ENCODE data around the gene CLEC5A. TPM values are rescaled to one million over a fixed set of nuclear protein-coding genes. Genes with fewer than 3 reads are reported as not detected.

Gene CLEC5A
- total and polyA plus RNA-seq, 7 donors, result 0.03 to 1.8 (median 0.60) TPM; not detected in 2

DNA sequence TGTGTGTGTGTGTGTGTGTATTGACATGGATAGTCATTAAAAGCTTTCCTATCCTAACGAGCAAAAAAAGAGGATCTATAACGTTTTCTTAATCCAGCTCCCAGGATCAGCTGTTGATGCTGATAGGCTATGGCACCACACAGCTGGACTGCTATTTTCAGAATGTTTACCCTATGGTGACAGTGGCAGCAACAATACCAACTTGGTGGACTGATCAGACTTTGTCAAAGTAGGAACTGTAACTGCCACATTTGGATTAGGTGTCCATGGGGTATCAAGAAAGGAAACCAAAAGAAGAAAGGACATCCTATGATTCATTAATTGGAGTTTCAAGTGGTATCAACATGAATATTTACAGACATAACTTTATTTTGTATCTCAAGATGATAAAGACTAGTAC lies 2.7 kb upstream of the CLEC5A start:
- no peak for DNase-seq
- intact Hi-C loops (cut with DNase I), result no loop called here
- no peaks in the 10 kb centered on the region for H3K27me3 ChIP-seq
- H3K9me3 ChIP-seq, result no peaks in the 10 kb centered on the region
- WGBS, 2 donors, result 38 to 55% methylated on average over 2 of the region's 2 CpGs
- H3K36me3 ChIP-seq, result no peaks in the 10 kb centered on the region
- no peak overlapping the region for H3K27ac ChIP-seq
- TF ChIP-seq, protein P1, sequence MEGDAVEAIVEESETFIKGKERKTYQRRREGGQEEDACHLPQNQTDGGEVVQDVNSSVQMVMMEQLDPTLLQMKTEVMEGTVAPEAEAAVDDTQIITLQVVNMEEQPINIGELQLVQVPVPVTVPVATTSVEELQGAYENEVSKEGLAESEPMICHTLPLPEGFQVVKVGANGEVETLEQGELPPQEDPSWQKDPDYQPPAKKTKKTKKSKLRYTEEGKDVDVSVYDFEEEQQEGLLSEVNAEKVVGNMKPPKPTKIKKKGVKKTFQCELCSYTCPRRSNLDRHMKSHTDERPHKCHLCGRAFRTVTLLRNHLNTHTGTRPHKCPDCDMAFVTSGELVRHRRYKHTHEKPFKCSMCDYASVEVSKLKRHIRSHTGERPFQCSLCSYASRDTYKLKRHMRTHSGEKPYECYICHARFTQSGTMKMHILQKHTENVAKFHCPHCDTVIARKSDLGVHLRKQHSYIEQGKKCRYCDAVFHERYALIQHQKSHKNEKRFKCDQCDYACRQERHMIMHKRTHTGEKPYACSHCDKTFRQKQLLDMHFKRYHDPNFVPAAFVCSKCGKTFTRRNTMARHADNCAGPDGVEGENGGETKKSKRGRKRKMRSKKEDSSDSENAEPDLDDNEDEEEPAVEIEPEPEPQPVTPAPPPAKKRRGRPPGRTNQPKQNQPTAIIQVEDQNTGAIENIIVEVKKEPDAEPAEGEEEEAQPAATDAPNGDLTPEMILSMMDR (IDR thresholded peaks at IDR 0.05), result no peak
- TF ChIP-seq POLR2A (IDR thresholded peaks at IDR 0.05) (no peak), EP300 (IDR thresholded peaks at IDR 0.05) (no peak), POLR2AphosphoS5 (IDR thresholded peaks at IDR 0.05) (no peak)
- no peak overlapping the region for H3K4me3 ChIP-seq
- H3K4me1 ChIP-seq, result no peaks in the 10 kb centered on the region

DNA sequence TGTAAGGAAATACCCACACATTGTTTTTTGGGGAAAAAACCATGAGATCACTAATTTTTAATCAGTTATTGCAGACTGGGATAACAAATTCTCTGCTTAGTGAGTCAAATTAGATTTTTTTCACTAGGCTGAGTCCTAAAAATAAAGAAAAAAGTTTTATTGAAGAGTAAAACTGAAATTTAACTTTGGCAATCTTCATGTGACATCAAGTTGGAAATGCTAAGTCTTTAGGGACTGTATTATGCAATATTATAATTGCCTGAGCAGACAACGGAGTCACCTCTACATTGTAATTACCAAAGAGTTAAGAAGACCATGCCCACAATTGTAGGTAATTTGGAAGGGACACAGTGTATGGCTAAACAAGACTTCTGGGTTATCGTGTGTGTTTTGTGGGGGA lies 2.2 kb upstream of the CLEC5A start:
- Histone ChIP-seq H3K4me1 (no peaks in the 10 kb centered on the region), H3K27ac (no peak overlapping the region), H3K36me3 (no peaks in the 10 kb centered on the region), H3K4me3 (no peak overlapping the region), H3K9me3 (no peaks in the 10 kb centered on the region), H3K27me3 (no peaks in the 10 kb centered on the region)
- 77 to 85% methylated on average over 2 of the region's 2 CpGs for whole genome bisulfite sequencing, 2 donors
- DNase-seq, result no peak
- intact Hi-C loops (cut with DNase I), result no loop called here
- TF ChIP-seq, protein P1 (IDR thresholded peaks at IDR 0.05), result no peak
- TF ChIP-seq EP300 (IDR thresholded peaks at IDR 0.05), result no peak
- no peak for TF ChIP-seq POLR2A (IDR thresholded peaks at IDR 0.05)
- no peak for TF ChIP-seq POLR2AphosphoS5 (IDR thresholded peaks at IDR 0.05)

DNA sequence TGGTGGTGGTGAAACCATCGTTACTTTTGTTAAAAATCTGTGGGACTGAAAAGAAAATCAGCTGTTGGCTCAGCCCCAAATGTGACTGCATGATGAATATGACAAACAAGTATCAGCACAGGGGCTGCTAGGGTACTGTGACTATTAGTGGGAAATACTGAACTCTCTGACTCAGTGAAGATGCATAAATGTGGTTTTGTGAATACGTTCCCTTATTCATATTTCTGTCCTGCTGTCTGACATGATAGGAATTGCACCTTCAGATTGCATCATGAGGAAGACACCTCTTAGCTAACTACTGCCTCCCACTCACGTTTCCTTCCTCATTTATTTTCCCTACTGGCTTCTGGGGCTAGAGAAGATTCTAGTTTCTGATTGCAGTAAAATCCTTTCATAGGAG lies 1.4 kb downstream of the CLEC5A start:
- Histone ChIP-seq H3K4me1 (no peaks in the 10 kb centered on the region), H3K9me3 (peaks cover 0 to 6% (median 0%) of the 10 kb centered on the region in 4 donors), H3K4me3 (no peak overlapping the region), H3K27me3 (no peaks in the 10 kb centered on the region), H3K36me3 (no peaks in the 10 kb centered on the region), H3K27ac (no peak overlapping the region)
- 51 to 67% methylated on average over 3 of the region's 3 CpGs for WGBS, 2 donors
- intact Hi-C loops (cut with DNase I), result no loop called here
- TF ChIP-seq, protein P1 (IDR thresholded peaks at IDR 0.05), result no peak
- TF ChIP-seq POLR2A (IDR thresholded peaks at IDR 0.05), result no peak
- no peak for TF ChIP-seq EP300 (IDR thresholded peaks at IDR 0.05)
- no peak for TF ChIP-seq POLR2AphosphoS5 (IDR thresholded peaks at IDR 0.05)
- no peak for DNase-seq

DNA sequence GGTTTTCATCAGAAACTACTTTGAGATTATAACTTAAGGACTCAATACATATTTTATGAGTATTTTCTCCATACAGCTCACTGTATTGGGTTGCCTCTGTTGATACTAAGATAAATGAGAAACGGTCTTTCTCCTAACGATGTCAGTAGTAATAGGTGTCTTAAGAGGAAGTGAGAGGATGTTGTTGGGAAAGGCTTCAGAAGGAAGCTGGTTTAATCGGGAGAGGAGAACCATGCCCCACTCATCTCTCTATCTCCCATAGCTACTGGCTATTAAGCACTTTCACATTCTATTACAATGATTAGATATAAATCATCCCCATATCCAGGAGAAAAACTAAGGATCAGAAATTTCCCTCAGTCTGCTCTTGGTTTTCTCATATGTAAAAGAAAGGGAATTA lies 2.0 kb downstream of the CLEC5A start:
- H3K36me3 ChIP-seq, result no peaks in the 10 kb centered on the region
- peaks cover 0 to 6% (median 0%) of the 10 kb centered on the region in 4 donors for H3K9me3 ChIP-seq
- no peak overlapping the region for H3K27ac ChIP-seq
- no peak overlapping the region for H3K4me3 ChIP-seq
- WGBS, 2 donors, result 80 to 85% methylated on average over 3 of the region's 3 CpGs
- H3K4me1 ChIP-seq, result no peaks in the 10 kb centered on the region
- intact Hi-C loops (cut with DNase I), result no loop called here
- TF ChIP-seq, protein P1 (IDR thresholded peaks at IDR 0.05), result no peak
- TF ChIP-seq POLR2A (IDR thresholded peaks at IDR 0.05) (no peak), EP300 (IDR thresholded peaks at IDR 0.05) (no peak), POLR2AphosphoS5 (IDR thresholded peaks at IDR 0.05) (no peak)
- no peaks in the 10 kb centered on the region for H3K27me3 ChIP-seq
- DNase-seq, result no peak

DNA sequence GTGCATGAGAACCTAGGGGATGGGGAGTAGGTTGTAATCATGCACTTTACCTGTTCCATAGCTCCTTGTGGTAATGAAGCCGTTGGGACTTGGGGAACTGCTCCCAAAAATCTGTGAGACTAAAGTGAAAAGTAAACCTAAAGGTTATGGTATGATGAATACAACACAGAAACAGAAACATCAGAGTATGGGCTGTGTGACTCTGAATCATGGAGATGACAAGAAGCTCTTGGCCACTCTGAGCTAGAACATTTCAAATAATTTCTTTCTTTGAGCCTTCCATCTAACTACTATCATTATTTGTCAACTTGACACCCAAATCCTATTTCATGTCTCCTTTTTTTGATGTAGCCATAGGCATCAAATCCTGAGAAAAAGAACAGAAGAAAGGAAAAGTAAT lies 2.9 kb downstream of the CLEC5A start:
- H3K36me3 ChIP-seq, result no peaks in the 10 kb centered on the region
- H3K4me3 ChIP-seq, result no peak overlapping the region
- peaks cover 0 to 6% (median 0%) of the 10 kb centered on the region in 4 donors for H3K9me3 ChIP-seq
- no peak overlapping the region for H3K27ac ChIP-seq
- TF ChIP-seq POLR2A (IDR thresholded peaks at IDR 0.05) (no peak), POLR2AphosphoS5 (IDR thresholded peaks at IDR 0.05) (no peak), EP300 (IDR thresholded peaks at IDR 0.05) (no peak)
- TF ChIP-seq, protein P1 (IDR thresholded peaks at IDR 0.05), result no peak
- WGBS, 2 donors, result 68 to 78% methylated on average over 1 of the region's 1 CpG
- no peak for DNase-seq
- no peaks in the 10 kb centered on the region for H3K4me1 ChIP-seq
- intact Hi-C loops (cut with DNase I), result no loop called here
- no peaks in the 10 kb centered on the region for H3K27me3 ChIP-seq
